ENCODE measurements around the gene GRIP1.

GRIP1 gene

GRCh38 chr12:66688846-66689439, 10.1 kb upstream of the GRIP1 start:
- DNase-seq: peak; percentile 49

- DNase-seq: no peak
Observed at GRCh38 chr12:66684222-66684621, 5.3 kb upstream of the GRIP1 start.

- no peak for DNase-seq
Observed at GRCh38 chr12:66683822-66684221, 4.9 kb upstream of the GRIP1 start.

- no peak for DNase-seq
Observed at GRCh38 chr12:66683073-66683472, 4.2 kb upstream of the GRIP1 start.

GRCh38 chr12:66679461-66680084, 697 bp upstream of the GRIP1 start:
- DNase-seq: no peak

GRCh38 chr12:66676241-66676640, 2.6 kb downstream of the GRIP1 start:
- DNase-seq: no peak

- DNase-seq: no peak
Observed at GRCh38 chr12:66674495-66675122, 4.3 kb downstream of the GRIP1 start.

GRCh38 chr12:66669541-66669940, 9.3 kb downstream of the GRIP1 start:
- DNase-seq: no peak

GRCh38 chr12:66668311-66668710, 10.6 kb downstream of the GRIP1 start:
- DNase-seq: no peak

- no peak for DNase-seq
Observed at GRCh38 chr12:66667906-66668305, 11.0 kb downstream of the GRIP1 start.

GRCh38 chr12:66666481-66666880, 12.4 kb downstream of the GRIP1 start:
- no peak for DNase-seq

- no peak for DNase-seq
Observed at GRCh38 chr12:66665435-66665985, 13.4 kb downstream of the GRIP1 start.

- DNase-seq: no peak
Observed at GRCh38 chr12:66664076-66664475, 14.8 kb downstream of the GRIP1 start.

- no peak for DNase-seq
Observed at GRCh38 chr12:66663611-66664010, 15.3 kb downstream of the GRIP1 start.

GRCh38 chr12:66662729-66663128, 16.1 kb downstream of the GRIP1 start:
- no peak for DNase-seq

- DNase-seq: no peak
Observed at GRCh38 chr12:66662179-66662578, 16.7 kb downstream of the GRIP1 start.

- no peak for DNase-seq
Observed at GRCh38 chr12:66661357-66661756, 17.5 kb downstream of the GRIP1 start.

- no peak for DNase-seq
Observed at GRCh38 chr12:66653796-66654195, 25.1 kb downstream of the GRIP1 start.

GRCh38 chr12:66648033-66648735, 30.7 kb downstream of the GRIP1 start:
- DNase-seq: no peak

- no peak for DNase-seq
Observed at GRCh38 chr12:66647034-66647691, 31.7 kb downstream of the GRIP1 start.

- peak; percentile 3 for DNase-seq
Observed at GRCh38 chr12:66644151-66644550, 34.7 kb downstream of the GRIP1 start.

- no peak for DNase-seq
Observed at GRCh38 chr12:66640691-66641460, 38.0 kb downstream of the GRIP1 start.
